Astrocyte of the spinal cord (primary cell): ENCODE measurements around the gene SOX10.

Source experiments
- DNase-seq: peaks from one replicate; pipeline ENCODE4 v3.0.0; 2011; ENCODE audit warnings: low read depth, low spot score
- H3K4me3 ChIP-seq: 2 replicates; pipeline ENCODE4 v1.5.1; 2011; ENCODE audit warnings: low read depth, mild to moderate bottlenecking, low read length, moderate library complexity
- in situ Hi-C: cut with HindIII; loops from 2 replicates; pipeline ENCODE4 v1.10.0; 2017; ENCODE audit warnings: low sequenced_read_pairs
- TF ChIP-seq, protein P1 (sequence below): IDR thresholded peaks from 2 replicates; pipeline ENCODE4 v1.5.1; 2012; ENCODE audit warnings: low read depth, mild to moderate bottlenecking, low read length, inconsistent platforms

The SOX10 gene

DNA sequence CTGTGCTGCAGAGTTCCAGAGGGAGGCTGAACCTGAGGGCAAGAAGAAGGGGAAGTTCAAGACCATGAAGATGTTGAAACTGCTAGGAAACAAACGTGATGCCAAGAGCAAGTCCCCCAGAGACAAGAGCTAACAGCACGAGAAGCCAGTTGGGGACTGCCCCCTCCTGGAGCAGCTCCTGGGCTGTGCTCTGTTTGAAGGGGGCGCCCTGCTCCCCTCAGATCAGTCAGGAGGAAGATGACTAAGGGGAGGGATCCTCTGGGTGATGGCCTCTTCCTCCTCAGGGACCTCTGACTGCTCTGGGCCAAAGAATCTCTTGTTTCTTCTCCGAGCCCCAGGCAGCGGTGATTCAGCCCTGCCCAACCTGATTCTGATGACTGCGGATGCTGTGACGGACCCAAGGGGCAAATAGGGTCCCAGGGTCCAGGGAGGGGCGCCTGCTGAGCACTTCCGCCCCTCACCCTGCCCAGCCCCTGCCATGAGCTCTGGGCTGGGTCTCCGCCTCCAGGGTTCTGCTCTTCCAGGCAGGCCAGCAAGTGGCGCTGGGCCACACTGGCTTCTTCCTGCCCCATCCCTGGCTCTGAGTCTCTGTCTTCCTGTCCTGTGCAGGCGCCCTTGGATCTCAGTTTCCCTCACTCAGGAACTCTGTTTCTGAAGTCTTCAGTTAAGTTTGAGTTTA, 43.5 kb downstream of the SOX10 start:
- DNase-seq: no peak
- TF ChIP-seq, protein P1, sequence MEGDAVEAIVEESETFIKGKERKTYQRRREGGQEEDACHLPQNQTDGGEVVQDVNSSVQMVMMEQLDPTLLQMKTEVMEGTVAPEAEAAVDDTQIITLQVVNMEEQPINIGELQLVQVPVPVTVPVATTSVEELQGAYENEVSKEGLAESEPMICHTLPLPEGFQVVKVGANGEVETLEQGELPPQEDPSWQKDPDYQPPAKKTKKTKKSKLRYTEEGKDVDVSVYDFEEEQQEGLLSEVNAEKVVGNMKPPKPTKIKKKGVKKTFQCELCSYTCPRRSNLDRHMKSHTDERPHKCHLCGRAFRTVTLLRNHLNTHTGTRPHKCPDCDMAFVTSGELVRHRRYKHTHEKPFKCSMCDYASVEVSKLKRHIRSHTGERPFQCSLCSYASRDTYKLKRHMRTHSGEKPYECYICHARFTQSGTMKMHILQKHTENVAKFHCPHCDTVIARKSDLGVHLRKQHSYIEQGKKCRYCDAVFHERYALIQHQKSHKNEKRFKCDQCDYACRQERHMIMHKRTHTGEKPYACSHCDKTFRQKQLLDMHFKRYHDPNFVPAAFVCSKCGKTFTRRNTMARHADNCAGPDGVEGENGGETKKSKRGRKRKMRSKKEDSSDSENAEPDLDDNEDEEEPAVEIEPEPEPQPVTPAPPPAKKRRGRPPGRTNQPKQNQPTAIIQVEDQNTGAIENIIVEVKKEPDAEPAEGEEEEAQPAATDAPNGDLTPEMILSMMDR: no peak
- in situ Hi-C loops: no loop called here
- H3K4me3 ChIP-seq: no peak overlapping the region

DNA sequence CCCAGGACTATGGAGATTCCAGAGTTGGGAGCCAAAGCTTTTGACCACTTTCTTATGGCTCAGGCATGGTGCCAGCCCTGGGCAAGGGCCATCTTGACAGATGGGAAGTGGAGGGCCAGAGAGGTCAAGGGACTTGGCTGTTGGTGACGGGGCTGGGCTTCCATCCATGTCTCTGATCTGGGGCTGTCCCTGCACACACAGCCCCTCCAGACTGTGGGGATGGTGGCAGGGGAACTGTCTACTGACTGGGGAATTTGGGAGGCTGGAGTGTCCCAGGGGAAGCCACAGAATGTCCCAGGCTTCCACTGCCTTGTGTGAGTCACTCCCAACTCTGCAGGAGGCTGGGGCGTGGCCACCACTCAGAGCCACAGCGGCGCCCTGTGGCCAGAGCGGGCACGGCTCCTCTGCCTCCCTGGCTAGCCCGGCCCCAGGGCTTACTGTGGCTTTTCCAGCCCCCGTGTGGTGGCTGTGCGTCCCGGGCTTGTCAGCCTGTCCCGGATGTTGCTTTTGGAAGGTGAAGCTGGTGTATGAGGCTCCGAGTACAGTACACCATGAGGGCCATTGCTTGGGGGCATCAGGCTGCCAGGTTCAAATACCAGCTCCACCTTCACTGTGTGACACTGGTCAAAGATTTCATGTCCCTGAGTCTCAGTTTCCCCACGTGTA, 50.5 kb downstream of the SOX10 start:
- TF ChIP-seq, protein P1: peak; percentile 100
- no peak overlapping the region for H3K4me3 ChIP-seq
- in situ Hi-C loops: no loop called here
- peak; percentile 94 for DNase-seq

DNA sequence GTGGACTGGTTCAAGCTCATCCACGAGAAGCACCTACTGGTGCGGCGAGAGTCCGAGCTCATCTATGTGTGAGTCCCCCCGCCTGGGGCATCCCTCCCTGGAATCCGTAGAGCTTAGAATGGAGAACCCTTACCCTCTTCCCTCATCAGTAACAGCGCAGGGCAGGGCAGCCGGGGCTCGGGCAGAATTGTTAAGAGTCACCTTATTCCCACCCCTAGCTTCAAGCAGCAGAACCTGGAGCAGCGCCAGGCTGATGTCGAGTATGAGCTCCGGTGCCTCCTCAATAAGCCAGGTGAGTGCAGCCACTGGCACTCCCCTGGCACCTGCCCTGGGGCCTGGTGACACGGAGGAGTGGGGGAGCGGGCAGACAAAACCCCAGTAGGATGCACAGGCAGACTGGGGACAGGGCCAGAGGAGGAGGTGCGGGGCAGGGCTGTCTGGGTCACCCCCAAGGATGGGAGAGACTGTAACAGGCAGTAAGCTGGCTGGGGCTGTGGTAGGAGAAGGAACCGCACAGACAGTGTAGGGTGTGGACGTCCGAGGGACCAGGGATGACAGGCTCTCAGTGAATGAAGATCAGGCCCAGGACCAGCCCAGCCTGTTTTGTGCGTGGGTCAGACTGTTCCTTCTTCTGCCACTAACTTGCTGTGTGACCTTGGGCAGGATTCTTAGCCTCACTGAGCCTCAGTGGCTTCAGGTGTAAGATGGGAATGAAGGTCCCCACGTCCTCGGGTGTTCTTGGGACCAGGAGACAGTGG, 51.4 kb downstream of the SOX10 start:
- DNase-seq: no peak
- no peak overlapping the region for H3K4me3 ChIP-seq
- in situ Hi-C loops: no loop called here
- TF ChIP-seq, protein P1: no peak

- TF ChIP-seq, protein P1: no peak
- in situ Hi-C loops: no loop called here
- no peak overlapping the region for H3K4me3 ChIP-seq
- no peak for DNase-seq
Observed at GRCh38 chr22:37932401-37932800, 52.0 kb downstream of the SOX10 start.

DNA sequence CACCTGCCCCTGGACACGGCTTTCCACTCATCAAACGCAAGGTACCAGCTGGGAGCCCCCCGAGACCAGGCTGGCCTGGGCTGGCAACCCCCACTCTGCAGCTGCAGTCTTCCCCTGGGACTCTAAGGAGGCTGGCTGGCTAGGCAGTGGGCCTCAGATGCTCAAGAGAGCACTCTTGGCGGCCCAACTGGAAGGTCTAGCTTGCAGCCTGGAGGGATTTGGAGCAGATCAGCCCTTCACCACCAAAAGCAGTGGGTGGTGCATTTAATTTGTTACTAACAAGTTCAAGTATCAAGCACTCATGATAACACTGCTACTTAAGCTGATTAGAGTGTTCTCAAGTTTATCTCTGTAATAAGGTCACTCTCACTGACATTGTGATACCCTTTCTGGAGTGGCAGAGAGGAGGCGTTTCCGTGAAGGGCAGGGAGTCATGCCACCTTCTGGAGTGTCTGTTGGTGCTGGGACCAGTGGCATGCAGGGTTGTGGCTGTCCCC, 52.4 kb downstream of the SOX10 start:
- TF ChIP-seq, protein P1: no peak
- H3K4me3 ChIP-seq: no peak overlapping the region
- no peak for DNase-seq
- in situ Hi-C loops: no loop called here

DNA sequence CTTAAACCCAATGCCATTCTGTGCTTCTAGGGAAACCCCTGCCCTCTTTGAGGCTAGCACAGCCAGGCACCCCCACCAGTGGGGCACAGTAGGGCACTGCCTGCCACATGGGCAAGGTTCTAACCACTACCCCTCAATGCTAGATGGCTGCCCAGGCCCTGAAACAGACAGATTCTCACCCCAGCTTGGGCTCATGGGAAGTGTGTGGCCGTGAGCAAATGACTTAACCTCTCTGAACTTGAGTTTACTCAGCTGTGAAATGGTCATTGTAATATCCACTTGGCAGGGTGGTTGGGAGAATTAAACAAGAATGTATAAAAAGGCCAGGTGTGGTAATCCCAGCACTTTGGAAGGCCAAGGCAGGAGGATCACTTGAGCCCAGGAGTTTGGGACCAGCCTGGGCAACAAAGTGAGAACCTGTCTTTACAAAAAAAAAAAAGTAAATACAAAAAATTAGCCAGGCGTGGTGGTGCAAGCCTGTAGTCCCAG, 53.4 kb downstream of the SOX10 start:
- TF ChIP-seq, protein P1: no peak
- no peak overlapping the region for H3K4me3 ChIP-seq
- in situ Hi-C loops: no loop called here
- no peak for DNase-seq
